Endothelial cell of umbilical vein (primary cell): ENCODE measurements around the gene DOC2B.

ENCODE experiments used
- EZH2 ChIP-seq: IDR thresholded peaks from 2 replicates; pipeline ENCODE4 v1.6.1; 2012; ENCODE audit warnings: borderline replicate concordance, low read depth, mild to moderate bottlenecking, moderate library complexity, low read length, inconsistent platforms; ENCODE audit not compliant: severe bottlenecking
- GATA2 ChIP-seq: IDR thresholded peaks from 2 replicates; pipeline ENCODE4 v1.7.0; 2011; ENCODE audit warnings: low read depth, mild to moderate bottlenecking, moderate library complexity, mixed read lengths, low read length; ENCODE audit not compliant: insufficient read length, insufficient read depth
- JUN ChIP-seq: IDR thresholded peaks from 2 replicates; pipeline ENCODE4 v1.6.1; 2011; ENCODE audit warnings: borderline replicate concordance, low read depth; ENCODE audit not compliant: insufficient read length, insufficient read depth
- MYC ChIP-seq: IDR thresholded peaks from one replicate; pipeline ENCODE4 v1.6.1; 2011; ENCODE audit warnings: mild to moderate bottlenecking, low read depth, low read length
- POLR2A ChIP-seq: IDR thresholded peaks from 2 replicates; pipeline ENCODE4 v1.6.1; 2012; ENCODE audit warnings: low read depth, mild to moderate bottlenecking, control low read depth, low read length
- POLR2AphosphoS5 ChIP-seq: IDR thresholded peaks from 2 replicates; pipeline ENCODE4 v1.6.1; 2012; ENCODE audit warnings: low read depth, mild to moderate bottlenecking, control low read depth, low read length, moderate library complexity; ENCODE audit not compliant: insufficient read depth
- TF ChIP-seq, protein P1 (sequence below), 2 donors: IDR thresholded peaks; 1 replicate in 1 of 2; 2 replicates in 1 of 2; pipeline ENCODE4 v1.5.1; 2011; ENCODE audit warnings: low read length in 2 of 2, mild to moderate bottlenecking in 2 of 2, moderate library complexity in 2 of 2, control low read depth in 1 of 2, inconsistent platforms in 1 of 2, low read depth in 1 of 2; ENCODE audit not compliant: insufficient read depth in 1 of 2; ENCODE audit errors: extremely low read depth in 1 of 2
- TF ChIP-seq, protein P2 (sequence below): IDR thresholded peaks from 2 replicates; pipeline ENCODE4 v1.6.1; 2011; ENCODE audit not compliant: insufficient read depth, insufficient read length

DNA sequence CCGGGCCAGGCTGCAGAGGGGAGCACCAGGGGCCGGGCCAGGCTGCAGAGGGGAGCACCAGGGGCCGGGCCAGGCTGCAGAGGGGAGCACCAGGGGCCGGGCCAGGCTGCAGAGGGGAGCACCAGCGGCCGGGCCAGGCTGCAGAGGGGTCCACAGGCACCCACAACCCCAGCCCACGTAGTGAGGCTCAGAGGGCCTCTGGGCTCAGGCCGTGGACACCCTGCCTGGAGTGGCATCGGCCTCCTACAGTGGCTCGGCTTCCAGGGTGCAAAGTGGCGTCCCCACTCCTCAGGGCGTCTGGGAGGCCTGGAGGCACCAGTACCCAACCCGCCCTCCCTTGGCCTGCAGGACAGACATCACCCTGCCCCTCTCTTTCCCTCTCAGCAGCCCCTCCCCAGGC lies 9.6 kb downstream of the DOC2B start:
- TF ChIP-seq POLR2A = no peak
- no peak for TF ChIP-seq EZH2
- TF ChIP-seq, protein P1, sequence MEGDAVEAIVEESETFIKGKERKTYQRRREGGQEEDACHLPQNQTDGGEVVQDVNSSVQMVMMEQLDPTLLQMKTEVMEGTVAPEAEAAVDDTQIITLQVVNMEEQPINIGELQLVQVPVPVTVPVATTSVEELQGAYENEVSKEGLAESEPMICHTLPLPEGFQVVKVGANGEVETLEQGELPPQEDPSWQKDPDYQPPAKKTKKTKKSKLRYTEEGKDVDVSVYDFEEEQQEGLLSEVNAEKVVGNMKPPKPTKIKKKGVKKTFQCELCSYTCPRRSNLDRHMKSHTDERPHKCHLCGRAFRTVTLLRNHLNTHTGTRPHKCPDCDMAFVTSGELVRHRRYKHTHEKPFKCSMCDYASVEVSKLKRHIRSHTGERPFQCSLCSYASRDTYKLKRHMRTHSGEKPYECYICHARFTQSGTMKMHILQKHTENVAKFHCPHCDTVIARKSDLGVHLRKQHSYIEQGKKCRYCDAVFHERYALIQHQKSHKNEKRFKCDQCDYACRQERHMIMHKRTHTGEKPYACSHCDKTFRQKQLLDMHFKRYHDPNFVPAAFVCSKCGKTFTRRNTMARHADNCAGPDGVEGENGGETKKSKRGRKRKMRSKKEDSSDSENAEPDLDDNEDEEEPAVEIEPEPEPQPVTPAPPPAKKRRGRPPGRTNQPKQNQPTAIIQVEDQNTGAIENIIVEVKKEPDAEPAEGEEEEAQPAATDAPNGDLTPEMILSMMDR (IDR thresholded peaks at IDR 0.05; ENCODE audit: extremely low read depth in 1 of 2, insufficient read depth in 1 of 2, low read depth in 1 of 2, low read length in 2 of 2) = no peak
- no peak for TF ChIP-seq POLR2AphosphoS5
- no peak for TF ChIP-seq GATA2
- TF ChIP-seq, protein P2, sequence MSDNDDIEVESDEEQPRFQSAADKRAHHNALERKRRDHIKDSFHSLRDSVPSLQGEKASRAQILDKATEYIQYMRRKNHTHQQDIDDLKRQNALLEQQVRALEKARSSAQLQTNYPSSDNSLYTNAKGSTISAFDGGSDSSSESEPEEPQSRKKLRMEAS = no peak
- TF ChIP-seq MYC = no peak
- TF ChIP-seq JUN = no peak
